Stomach (tissue), 9 donors: Measurements from ENCODE around the gene CERS5. TPM values are rescaled to one million over a fixed set of nuclear protein-coding genes. Genes with fewer than 3 reads are reported as not detected.

ENCODE experiments used
- DNase-seq, 2 donors: peaks; one replicate each; pipeline versions ENCODE4 v3.0.0 to v3.0.0-alpha.2; 2013 to 2019
- H3K27ac ChIP-seq, 5 donors: fragments of 200-600 bp in 4 of 5; sonication (generic) in 4 of 5; one replicate each; pipeline ENCODE4 v1.5.1; 2013 to 2019; ENCODE audit warnings: mild to moderate bottlenecking in 1 of 5, moderate library complexity in 1 of 5
- H3K27me3 ChIP-seq, 3 donors: fragments of 200-600 bp; sonication (generic); one replicate each; pipeline ENCODE4 v1.5.1; 2017 to 2019; ENCODE audit warnings: mixed run types in 1 of 3
- H3K36me3 ChIP-seq, 4 donors: fragments of 200-600 bp; sonication (generic); 1 replicate in 3 of 4; 2 replicates in 1 of 4; pipeline ENCODE4 v1.5.1; 2016 to 2019
- H3K4me1 ChIP-seq, 4 donors: fragments of 200-600 bp; sonication (generic); one replicate each; pipeline ENCODE4 v1.5.1; 2016 to 2019
- H3K4me3 ChIP-seq, 4 donors: fragments of 200-600 bp; sonication (generic) in 3 of 4; one replicate each; pipeline ENCODE4 v1.5.1; 2016 to 2019; ENCODE audit warnings: mild to moderate bottlenecking in 1 of 4
- H3K9me3 ChIP-seq, 4 donors: fragments of 200-600 bp; sonication (generic); one replicate each; pipeline ENCODE4 v1.5.1; 2016 to 2019
- CTCF ChIP-seq, 7 experiments: fragments of 450-650 bp in 4 of 7; fragments of 200-600 bp in 3 of 7; sonication (generic) in 3 of 7; IDR thresholded peaks; one replicate each; pipeline ENCODE4 v1.5.1; 2016 to 2019; ENCODE audit warnings: antibody characterized with exemption in 7 of 7, control low read depth in 2 of 7, mild to moderate bottlenecking in 1 of 7
- EP300 ChIP-seq: sonication (generic); formaldehyde crosslinking; IDR thresholded peaks from one replicate; pipeline ENCODE4 v1.6.1; 2017; ENCODE audit warnings: antibody characterized with exemption
- POLR2A ChIP-seq, 4 donors: fragments of 450-650 bp; IDR thresholded peaks; one replicate each; pipeline ENCODE4 v1.6.1; 2016; ENCODE audit warnings: antibody characterized with exemption in 4 of 4, control low read depth in 2 of 4, mild to moderate bottlenecking in 1 of 4, moderate library complexity in 1 of 4
- POLR2AphosphoS5 ChIP-seq, 3 donors: sonication (generic); formaldehyde crosslinking; IDR thresholded peaks; one replicate each; pipeline ENCODE4 v1.6.1; 2016; ENCODE audit warnings: antibody characterized with exemption in 3 of 3
- WGBS, 5 donors: extraction: QIAGEN DNeasy Blood & Tissue Kit in 3 of 5; methylation state at CpG; one replicate each; pipeline versions ENCODE4 v1.1.5 to v1.1.7; 2013 to 2018; 5-methylcytosine and 5-hydroxymethylcytosine counted together
- intact Hi-C: fragments of 100-400 bp; cut with DNase I; formaldehyde crosslinking; loops from one replicate; pipeline ENCODE4 v1.15.1; 2023; ENCODE audit warnings: low total_unique reads
- polyA plus RNA-seq, 3 donors: library from polyadenylated mRNA; stranded (reverse); fragments of 200-250 nt; gene quantifications; one replicate each; pipeline ENCODE4 v1.2.3, GENCODE V29; 2013
- total RNA-seq, 5 donors: library from RNA; depleted of rRNA; stranded (reverse); fragments of >200 nt; gene quantifications; one replicate each; pipeline versions ENCODE4 v1.1.0 to v1.2.3, GENCODE V29; 2014 to 2016
- donor health status: healthy with polysubstance abuse.
- donor health status: Bipolar disorder and iron deficiency.
- donor health status: healthy.

CERS5 gene
- total and polyA plus RNA-seq, 8 donors, result 3.2 to 114 (median 24.0) TPM

- Histone ChIP-seq H3K36me3 (peaks cover 28 to 92% (median 84%) of the 10 kb centered on the region in 4 donors), H3K4me1 (peaks cover 0 to 25% (median 6%) of the 10 kb centered on the region in 4 donors), H3K27ac (no peak overlapping the region), H3K27me3 (no peaks in the 10 kb centered on the region), H3K9me3 (no peaks in the 10 kb centered on the region), H3K4me3 (no peak overlapping the region)
- DNase-seq, result no peak
- intact Hi-C loops, result no loop called here
- 59 to 80% (median 63%) methylated on average over 2 of the region's 2 CpGs for WGBS, 5 donors
- TF ChIP-seq EP300 (no peak), POLR2A (IDR thresholded peaks at IDR 0.05) (no peak)
Measured at GRCh38 chr12:50123203-50123602, 44.0 kb downstream of the CERS5 start.

GRCh38 chr12:50121641-50122040 lies 45.5 kb downstream of the CERS5 start:
- WGBS, 5 donors, result 77 to 97% (median 91%) methylated on average over 5 of the region's 5 CpGs
- TF ChIP-seq CTCF (IDR thresholded peaks at IDR 0.05), result no peak
- no peak for TF ChIP-seq EP300
- no peak for TF ChIP-seq POLR2A (IDR thresholded peaks at IDR 0.05)
- intact Hi-C loops, result no loop called here
- Histone ChIP-seq H3K4me3 (no peak overlapping the region), H3K27me3 (no peaks in the 10 kb centered on the region), H3K9me3 (no peaks in the 10 kb centered on the region), H3K36me3 (peaks cover 22 to 86% (median 78%) of the 10 kb centered on the region in 4 donors), H3K27ac (no peak overlapping the region), H3K4me1 (peaks cover 0 to 32% (median 18%) of the 10 kb centered on the region in 4 donors)
- no peak for DNase-seq

GRCh38 chr12:50120953-50121352 lies 46.2 kb downstream of the CERS5 start:
- 88 to 100% (median 90%) methylated on average over 3 of the region's 3 CpGs for WGBS, 5 donors
- no peaks in the 10 kb centered on the region for H3K9me3 ChIP-seq
- no peak overlapping the region for H3K4me3 ChIP-seq
- no peak overlapping the region for H3K27ac ChIP-seq
- TF ChIP-seq POLR2AphosphoS5 (IDR thresholded peaks at IDR 0.05), result no peak
- TF ChIP-seq POLR2A (IDR thresholded peaks at IDR 0.05), result no peak
- no peak for TF ChIP-seq EP300
- TF ChIP-seq CTCF (IDR thresholded peaks at IDR 0.05), result no peak
- H3K27me3 ChIP-seq, result no peaks in the 10 kb centered on the region
- peaks cover 0 to 39% (median 24%) of the 10 kb centered on the region in 4 donors for H3K4me1 ChIP-seq
- DNase-seq, result no peak
- peaks cover 22 to 85% (median 80%) of the 10 kb centered on the region in 4 donors for H3K36me3 ChIP-seq
- intact Hi-C loops, result no loop called here

- Histone ChIP-seq H3K36me3 (peaks cover 26 to 87% (median 80%) of the 10 kb centered on the region in 4 donors), H3K4me3 (no peak overlapping the region), H3K27ac (no peak overlapping the region), H3K27me3 (no peaks in the 10 kb centered on the region), H3K4me1 (peaks cover 0 to 40% (median 25%) of the 10 kb centered on the region in 4 donors), H3K9me3 (no peaks in the 10 kb centered on the region)
- DNase-seq, result no peak
- 84 to 94% (median 91%) methylated on average over 3 of the region's 3 CpGs for WGBS, 5 donors
- intact Hi-C loops, result no loop called here
- TF ChIP-seq EP300, result no peak
- TF ChIP-seq CTCF (IDR thresholded peaks at IDR 0.05), result no peak
- TF ChIP-seq POLR2A (IDR thresholded peaks at IDR 0.05), result no peak
- TF ChIP-seq POLR2AphosphoS5 (IDR thresholded peaks at IDR 0.05), result no peak
Measured at GRCh38 chr12:50120521-50120920, 46.6 kb downstream of the CERS5 start.

GRCh38 chr12:50119387-50119786 lies 47.8 kb downstream of the CERS5 start:
- H3K36me3 ChIP-seq, result peaks cover 28 to 79% (median 76%) of the 10 kb centered on the region in 4 donors
- intact Hi-C loops, result no loop called here
- no peak for TF ChIP-seq EP300
- no peak for TF ChIP-seq CTCF (IDR thresholded peaks at IDR 0.05)
- TF ChIP-seq POLR2A (IDR thresholded peaks at IDR 0.05), result no peak
- TF ChIP-seq POLR2AphosphoS5 (IDR thresholded peaks at IDR 0.05), result no peak

More at GRCh38 chr12:50119387-50119786, 47.8 kb downstream of the CERS5 start:
- no peak overlapping the region for H3K27ac ChIP-seq
- H3K4me1 ChIP-seq, result peaks cover 0 to 40% (median 28%) of the 10 kb centered on the region in 4 donors
- H3K9me3 ChIP-seq, result no peaks in the 10 kb centered on the region
- H3K4me3 ChIP-seq, result no peak overlapping the region
- DNase-seq, result no peak
- H3K27me3 ChIP-seq, result no peaks in the 10 kb centered on the region
- WGBS, 5 donors, result 95 to 100% (median 98%) methylated on average over 2 of the region's 2 CpGs
